Activated naive CD8-positive, alpha-beta T cell treated with anti-CD3 and anti-CD28 coated beads, Interleukin-2, amount 50 U/mL, for 24 hours (primary cell): ENCODE data around the gene KLHL26.
A peak's percentile ranks its signal among the peaks of the same experiment; 100 is the strongest.

Source experiments
- ATAC-seq: fragments of 150-1000 bp; cut with Tn5 transposase; one replicate; pipeline ENCODE4 v1.10.0; 2021
- DNase-seq: peaks from one replicate; pipeline ENCODE4 v3.0.0; 2021
- H3K27ac Mint-ChIP-seq: one replicate; pipeline ENCODE4 v1.8.0; 2021; ENCODE audit warnings: mild to moderate bottlenecking, mixed read lengths
- H3K27me3 Mint-ChIP-seq: one replicate; pipeline ENCODE4 v1.8.0; 2021; ENCODE audit warnings: mixed read lengths
- H3K36me3 Mint-ChIP-seq: one replicate; pipeline ENCODE4 v1.8.0; 2021; ENCODE audit warnings: low read depth, mixed read lengths
- H3K4me1 Mint-ChIP-seq: one replicate; pipeline ENCODE4 v1.8.0; 2021; ENCODE audit warnings: mixed read lengths
- H3K4me3 Mint-ChIP-seq: one replicate; pipeline ENCODE4 v1.8.0; 2021; ENCODE audit warnings: mild to moderate bottlenecking, moderate library complexity, mixed read lengths
- H3K9me3 Mint-ChIP-seq: one replicate; pipeline ENCODE4 v1.8.0; 2021; ENCODE audit warnings: mixed read lengths

Gene KLHL26

DNA sequence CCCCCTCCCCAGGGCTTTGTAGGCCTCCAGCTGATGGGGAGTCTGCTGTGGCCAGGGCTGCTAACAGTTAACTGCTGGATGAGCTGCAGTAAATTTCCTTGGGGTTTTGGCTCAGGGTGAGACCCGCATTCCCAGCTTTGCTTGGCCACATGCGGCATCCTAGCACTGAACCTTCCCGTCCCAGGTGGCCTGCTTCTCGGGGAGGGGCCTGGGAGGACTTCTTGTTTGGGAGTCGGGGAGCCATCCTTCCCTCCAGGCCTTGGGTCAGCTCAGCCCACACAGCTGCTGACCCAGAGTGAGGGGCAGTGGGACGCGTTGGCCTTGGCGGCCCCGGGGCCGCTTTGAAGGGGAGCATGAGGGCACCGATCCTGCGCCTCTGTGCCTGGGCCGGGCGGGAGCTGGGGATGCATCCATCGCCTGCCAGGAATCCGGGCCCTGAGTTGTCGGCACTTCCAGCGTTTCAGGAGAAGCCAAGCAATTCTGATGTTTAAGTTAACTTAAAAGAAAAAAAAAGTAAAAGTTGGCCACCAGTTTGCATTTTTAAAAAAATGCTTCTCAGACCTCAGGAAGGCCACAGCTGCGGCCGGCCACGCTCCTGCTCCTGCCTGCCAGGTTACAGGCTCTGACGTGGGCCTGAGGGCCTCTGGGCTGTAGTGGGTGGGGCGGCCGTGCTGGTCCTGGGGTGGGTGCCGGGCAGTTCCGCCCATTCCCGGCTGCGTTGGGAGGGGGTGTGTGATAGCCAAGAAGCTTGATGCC lies 74.3 kb downstream of the KLHL26 start:
- H3K4me3 Mint-ChIP-seq: no peak overlapping the region
- no peak overlapping the region for H3K27ac Mint-ChIP-seq
- H3K27me3 Mint-ChIP-seq: no peaks in the 10 kb centered on the region
- ATAC-seq (no peak), DNase-seq (no peak)
- H3K36me3 Mint-ChIP-seq: no peaks in the 10 kb centered on the region
- H3K9me3 Mint-ChIP-seq: no peaks in the 10 kb centered on the region
- peaks cover 23% of the 10 kb centered on the region for H3K4me1 Mint-ChIP-seq

- ATAC-seq (no peak), DNase-seq (no peak)
- no peaks in the 10 kb centered on the region for H3K36me3 Mint-ChIP-seq
- no peaks in the 10 kb centered on the region for H3K27me3 Mint-ChIP-seq
- no peak overlapping the region for H3K4me3 Mint-ChIP-seq
- H3K27ac Mint-ChIP-seq: no peak overlapping the region
- H3K9me3 Mint-ChIP-seq: no peaks in the 10 kb centered on the region
- peaks cover 26% of the 10 kb centered on the region for H3K4me1 Mint-ChIP-seq
Observed at GRCh38 chr19:18711893-18712292, 75.1 kb downstream of the KLHL26 start.

DNA sequence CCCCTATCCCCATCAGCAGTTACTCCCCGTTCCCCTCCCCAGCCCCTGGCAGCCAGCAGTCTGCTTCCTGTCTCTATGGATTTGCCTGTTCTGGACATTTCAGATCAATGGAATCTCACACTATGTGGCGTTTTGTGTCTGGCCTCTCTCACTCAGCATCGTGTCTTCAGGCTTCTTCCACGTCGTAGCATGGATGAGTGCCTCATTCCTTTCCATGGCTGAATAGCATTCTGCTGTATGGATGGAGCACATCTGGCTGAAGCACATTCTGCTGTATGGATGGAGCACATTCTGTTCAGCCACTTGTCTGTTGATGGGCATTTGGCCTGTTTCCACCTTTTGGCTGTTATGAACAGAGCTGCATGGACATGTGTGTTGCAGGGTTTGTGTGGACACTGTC lies 76.2 kb downstream of the KLHL26 start:
- no peaks in the 10 kb centered on the region for H3K36me3 Mint-ChIP-seq
- H3K9me3 Mint-ChIP-seq: no peaks in the 10 kb centered on the region
- H3K4me1 Mint-ChIP-seq: peaks cover 27% of the 10 kb centered on the region
- ATAC-seq (no peak), DNase-seq (no peak)
- H3K27me3 Mint-ChIP-seq: no peaks in the 10 kb centered on the region
- no peak overlapping the region for H3K27ac Mint-ChIP-seq
- no peak overlapping the region for H3K4me3 Mint-ChIP-seq

- H3K4me1 Mint-ChIP-seq: peaks cover 27% of the 10 kb centered on the region
- no peaks in the 10 kb centered on the region for H3K36me3 Mint-ChIP-seq
- H3K9me3 Mint-ChIP-seq: no peaks in the 10 kb centered on the region
- ATAC-seq (peak; percentile 45), DNase-seq (no peak)
- H3K4me3 Mint-ChIP-seq: no peak overlapping the region
- no peaks in the 10 kb centered on the region for H3K27me3 Mint-ChIP-seq
- H3K27ac Mint-ChIP-seq: no peak overlapping the region
Observed at GRCh38 chr19:18713550-18714117, 76.8 kb downstream of the KLHL26 start.

DNA sequence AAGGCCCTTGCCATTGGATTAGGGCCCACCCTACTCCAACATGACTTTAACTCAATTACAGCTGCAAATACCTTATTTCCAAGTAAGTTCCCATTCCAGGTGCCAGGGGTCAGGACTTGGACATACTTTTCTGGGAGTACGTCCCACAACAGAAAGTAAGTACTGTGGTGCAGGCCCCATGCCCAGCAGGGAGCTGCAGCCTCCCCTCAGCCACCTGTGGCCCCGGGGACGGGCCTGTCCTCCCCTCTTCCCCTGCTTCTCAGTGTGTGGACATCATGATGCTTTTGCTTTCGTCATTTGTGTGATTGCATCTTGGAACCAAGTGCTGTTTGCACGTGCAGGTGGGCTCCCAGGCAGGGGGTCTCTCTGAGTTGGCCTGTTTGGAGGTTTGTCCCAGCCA lies 78.6 kb downstream of the KLHL26 start:
- peaks cover 25% of the 10 kb centered on the region for H3K4me1 Mint-ChIP-seq
- no peaks in the 10 kb centered on the region for H3K36me3 Mint-ChIP-seq
- DNase-seq: no peak
- ATAC-seq: no peak
- no peaks in the 10 kb centered on the region for H3K27me3 Mint-ChIP-seq
- no peaks in the 10 kb centered on the region for H3K9me3 Mint-ChIP-seq
- no peak overlapping the region for H3K27ac Mint-ChIP-seq
- H3K4me3 Mint-ChIP-seq: no peak overlapping the region

GRCh38 chr19:18716857-18717256 lies 80.0 kb downstream of the KLHL26 start:
- no peaks in the 10 kb centered on the region for H3K9me3 Mint-ChIP-seq
- H3K27ac Mint-ChIP-seq: no peak overlapping the region
- ATAC-seq (no peak), DNase-seq (no peak)
- no peaks in the 10 kb centered on the region for H3K27me3 Mint-ChIP-seq
- peaks cover 2% of the 10 kb centered on the region for H3K36me3 Mint-ChIP-seq
- H3K4me3 Mint-ChIP-seq: no peak overlapping the region
- peaks cover 26% of the 10 kb centered on the region for H3K4me1 Mint-ChIP-seq

DNA sequence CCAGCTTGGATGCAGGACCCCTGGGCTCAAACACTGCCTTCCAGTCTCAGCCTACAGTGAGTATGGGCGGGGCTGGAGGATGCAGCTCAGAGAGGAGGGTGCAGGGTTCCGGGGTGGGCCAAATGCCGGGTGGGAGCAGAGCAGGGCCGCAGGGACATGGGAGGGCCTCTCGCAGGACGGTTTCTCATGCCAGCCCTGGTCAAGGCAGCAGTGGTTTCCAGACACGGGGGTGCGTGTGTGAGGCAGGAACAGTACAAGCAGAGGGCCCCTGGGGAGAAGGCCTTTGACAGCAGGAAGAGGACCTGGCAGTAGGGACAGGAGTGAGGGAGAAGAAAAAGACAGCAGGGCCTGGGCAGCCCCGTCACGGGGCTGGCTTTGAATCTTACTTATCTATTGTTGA lies 80.8 kb downstream of the KLHL26 start:
- DNase-seq: no peak
- Mint-ChIP-seq H3K27me3 (no peaks in the 10 kb centered on the region), H3K36me3 (peaks cover 2% of the 10 kb centered on the region), H3K4me1 (peaks cover 26% of the 10 kb centered on the region), H3K9me3 (no peaks in the 10 kb centered on the region), H3K27ac (no peak overlapping the region), H3K4me3 (no peak overlapping the region)
- ATAC-seq: no peak

DNA sequence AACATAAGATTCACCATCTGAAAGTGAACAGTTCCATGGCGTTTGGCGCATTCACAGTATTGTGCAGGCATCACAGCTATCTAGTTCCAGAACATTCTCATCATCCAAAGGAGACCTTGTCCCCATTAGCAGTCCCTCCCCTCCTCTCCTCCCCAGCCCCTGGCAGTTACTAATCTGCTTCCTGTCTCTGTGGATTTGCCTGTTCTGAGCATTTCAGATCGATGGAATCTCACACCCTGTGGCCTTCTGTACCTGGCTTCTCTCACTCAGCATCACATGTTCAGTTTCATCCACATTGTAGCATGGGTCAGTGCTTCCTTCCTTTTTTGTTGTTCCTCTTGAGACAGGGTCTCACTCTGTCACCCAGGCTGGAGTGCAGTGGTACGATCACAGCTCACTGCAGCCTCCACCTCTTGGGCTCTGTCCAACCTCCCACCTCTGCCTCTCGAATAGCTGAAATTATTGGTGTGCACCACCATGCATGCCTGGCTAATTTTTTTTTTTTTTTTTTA lies 81.2 kb downstream of the KLHL26 start:
- DNase-seq (no peak), ATAC-seq (no peak)
- H3K27me3 Mint-ChIP-seq: no peaks in the 10 kb centered on the region
- H3K9me3 Mint-ChIP-seq: no peaks in the 10 kb centered on the region
- no peak overlapping the region for H3K4me3 Mint-ChIP-seq
- no peak overlapping the region for H3K27ac Mint-ChIP-seq
- peaks cover 25% of the 10 kb centered on the region for H3K4me1 Mint-ChIP-seq
- H3K36me3 Mint-ChIP-seq: peaks cover 2% of the 10 kb centered on the region

GRCh38 chr19:18718846-18719458 lies 82.1 kb downstream of the KLHL26 start:
- no peaks in the 10 kb centered on the region for H3K9me3 Mint-ChIP-seq

GRCh38 chr19:18719541-18719940 lies 82.7 kb downstream of the KLHL26 start:
- Mint-ChIP-seq H3K36me3 (peaks cover 2% of the 10 kb centered on the region), H3K4me1 (peaks cover 25% of the 10 kb centered on the region), H3K4me3 (no peak overlapping the region), H3K27ac (no peak overlapping the region), H3K27me3 (no peaks in the 10 kb centered on the region), H3K9me3 (no peaks in the 10 kb centered on the region)
- ATAC-seq: no peak
- no peak for DNase-seq

More at GRCh38 chr19:18718846-18719458, 82.1 kb downstream of the KLHL26 start:
- Mint-ChIP-seq H3K36me3 (peaks cover 2% of the 10 kb centered on the region), H3K27me3 (no peaks in the 10 kb centered on the region), H3K27ac (no peak overlapping the region), H3K4me3 (no peak overlapping the region), H3K4me1 (peaks cover 25% of the 10 kb centered on the region)
- ATAC-seq: no peak
- DNase-seq: no peak
